HepG2 (cell line): ENCODE data around the gene MIER2. TPM values are rescaled to one million over a fixed set of nuclear protein-coding genes. Genes with fewer than 3 reads are reported as not detected.

Source experiments
- GZF1 ChIP-seq: sonication (generic); formaldehyde crosslinking; IDR thresholded peaks from 2 replicates; pipeline ENCODE4 v1.5.1; 2020; ENCODE audit warnings: mild to moderate bottlenecking, missing genetic modification reagents
- IKZF1 ChIP-seq: fragments of 450-650 bp; IDR thresholded peaks from 2 replicates; pipeline ENCODE4 v1.7.1; 2016
- MED13 ChIP-seq: sonication (generic); formaldehyde crosslinking; IDR thresholded peaks from 2 replicates; pipeline ENCODE4 v1.5.0; 2020; ENCODE audit warnings: missing genetic modification reagents
- PPARG ChIP-seq: conservative IDR thresholded peaks from 2 replicates; pipeline ENCODE4 v1.6.1; 2016; ENCODE audit warnings: missing biosample characterization, missing genetic modification reagents
- TARDBP ChIP-seq: sonication (generic); formaldehyde crosslinking; IDR thresholded peaks from 2 replicates; pipeline ENCODE4 v1.8.0; 2022; ENCODE audit warnings: mild to moderate bottlenecking, missing genetic modification reagents
- TFAP4 ChIP-seq: sonication (generic); IDR thresholded peaks from 2 replicates; pipeline ENCODE4 v1.6.1; 2016; ENCODE audit warnings: low read depth, borderline replicate concordance
- ZNF10 ChIP-seq: sonication (generic); formaldehyde crosslinking; IDR thresholded peaks from 2 replicates; pipeline ENCODE4 v1.4.0; 2020; ENCODE audit warnings: mild to moderate bottlenecking, low read depth, missing genetic modification reagents, borderline replicate concordance
- ZNF362 ChIP-seq: sonication (generic); formaldehyde crosslinking; IDR thresholded peaks from 2 replicates; pipeline ENCODE4 v1.4.0; 2020; ENCODE audit warnings: missing genetic modification reagents, mild to moderate bottlenecking, borderline replicate concordance
- ZNF441 ChIP-seq: sonication (generic); formaldehyde crosslinking; IDR thresholded peaks from 2 replicates; pipeline ENCODE4 v1.7.0; 2021; ENCODE audit warnings: missing genetic modification reagents, borderline replicate concordance
- ZNF484 ChIP-seq: sonication (generic); formaldehyde crosslinking; IDR thresholded peaks from 2 replicates; pipeline ENCODE4 v1.5.1; 2020; ENCODE audit warnings: mild to moderate bottlenecking, low read depth, missing genetic modification reagents, borderline replicate concordance
- ZNF644 ChIP-seq: IDR thresholded peaks from 2 replicates; pipeline ENCODE4 v1.6.1; 2016; ENCODE audit warnings: low read depth
- ZNF792 ChIP-seq: IDR thresholded peaks from 2 replicates; pipeline ENCODE4 v1.6.1; 2016
- ZNF879 ChIP-seq: sonication (generic); formaldehyde crosslinking; IDR thresholded peaks from 2 replicates; pipeline ENCODE4 v1.8.1; 2023; ENCODE audit warnings: missing genetic modification reagents
- ZSCAN25 ChIP-seq: sonication (generic); formaldehyde crosslinking; IDR thresholded peaks from 2 replicates; pipeline ENCODE4 v1.8.0; 2022; ENCODE audit warnings: mild to moderate bottlenecking, missing genetic modification reagents
- polyA plus RNA-seq, 8 experiments: library from polyadenylated mRNA; depleted of rRNA in 3 of 8; stranded (reverse) in 7 of 8; unstranded in 1 of 8; fragments of >200 nt; fragmentation: Illumina TruSeq in 4 of 8; extraction: Trizol in 4 of 8; gene quantifications; 2 replicates each; pipeline versions ENCODE4 v1.2.1 to v1.2.3, GENCODE V29; 2011 to 2016; ENCODE audit warnings: low read depth in 4 of 8, missing spikeins in 1 of 8, mixed read lengths in 1 of 8; ENCODE audit not compliant: insufficient read depth in 1 of 8
- total RNA-seq, 5 experiments: library from RNA; depleted of rRNA; stranded (reverse); fragments of >200 nt; fragmentation: Illumina TruSeq; extraction: Trizol; gene quantifications; 2 replicates each; pipeline ENCODE4 v1.2.3, GENCODE V29; 2016; ENCODE audit warnings: low read depth in 1 of 5
- TF ChIP-seq, protein P1 (sequence below): sonication (generic); formaldehyde crosslinking; IDR thresholded peaks from 2 replicates; pipeline ENCODE4 v1.5.1; 2020; ENCODE audit warnings: mild to moderate bottlenecking, missing genetic modification reagents
- TF ChIP-seq, protein P2 (sequence below): sonication (generic); formaldehyde crosslinking; IDR thresholded peaks from 2 replicates; pipeline ENCODE4 v1.4.0; 2020; ENCODE audit warnings: low read depth, mild to moderate bottlenecking, missing genetic modification reagents
- TF ChIP-seq, protein P3 (sequence below): sonication (generic); formaldehyde crosslinking; IDR thresholded peaks from 2 replicates; pipeline ENCODE4 v1.5.0; 2020; ENCODE audit warnings: missing genetic modification reagents, mild to moderate bottlenecking, borderline replicate concordance
- TF ChIP-seq, protein P4 (sequence below): sonication (generic); formaldehyde crosslinking; IDR thresholded peaks from 2 replicates; pipeline ENCODE4 v1.4.0; 2020; ENCODE audit warnings: mild to moderate bottlenecking, missing genetic modification reagents

MIER2 gene
- total and polyA plus RNA-seq, 2 of the 13 experiments (the other 11 are each of a cell fraction or from before 2014, with no cell fraction given), result 9.6 to 25.7 TPM

DNA sequence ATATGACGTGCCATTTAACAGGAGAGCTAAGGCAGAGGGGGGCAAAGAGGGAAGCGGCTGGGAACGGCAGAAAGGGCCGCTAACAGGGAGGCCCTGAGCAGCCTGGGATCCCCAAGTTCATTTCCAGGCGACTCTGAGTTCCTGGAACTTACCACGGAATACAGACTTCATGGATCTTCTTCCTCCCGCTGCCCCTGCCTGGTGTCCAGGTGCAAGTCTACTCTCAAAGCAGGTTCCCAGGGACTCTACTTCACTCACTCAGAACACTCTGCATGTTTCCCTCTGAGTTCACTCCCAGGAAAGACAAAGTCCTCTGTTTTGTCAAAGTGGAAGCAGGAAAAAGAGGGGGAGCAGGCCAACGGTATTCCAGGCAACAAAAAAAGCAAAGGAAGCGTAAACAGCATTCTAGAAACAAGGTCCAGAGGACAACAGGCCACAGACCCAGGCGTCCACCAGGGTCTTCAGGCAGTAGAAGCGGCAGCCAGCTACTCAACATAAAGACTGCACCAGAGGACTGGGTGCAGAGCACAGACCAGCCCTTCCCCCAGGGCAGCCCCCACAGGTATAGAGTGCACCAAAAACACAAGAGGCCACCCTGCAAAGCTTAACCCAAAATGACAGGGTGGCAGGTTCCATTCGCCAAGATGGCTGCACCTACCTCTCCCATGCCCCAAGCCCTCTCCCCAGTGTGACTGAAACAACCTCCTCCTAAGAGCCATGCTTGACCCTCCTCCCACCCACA lies 3.0 kb downstream of the MIER2 start (continued):
- TF ChIP-seq, protein P1, sequence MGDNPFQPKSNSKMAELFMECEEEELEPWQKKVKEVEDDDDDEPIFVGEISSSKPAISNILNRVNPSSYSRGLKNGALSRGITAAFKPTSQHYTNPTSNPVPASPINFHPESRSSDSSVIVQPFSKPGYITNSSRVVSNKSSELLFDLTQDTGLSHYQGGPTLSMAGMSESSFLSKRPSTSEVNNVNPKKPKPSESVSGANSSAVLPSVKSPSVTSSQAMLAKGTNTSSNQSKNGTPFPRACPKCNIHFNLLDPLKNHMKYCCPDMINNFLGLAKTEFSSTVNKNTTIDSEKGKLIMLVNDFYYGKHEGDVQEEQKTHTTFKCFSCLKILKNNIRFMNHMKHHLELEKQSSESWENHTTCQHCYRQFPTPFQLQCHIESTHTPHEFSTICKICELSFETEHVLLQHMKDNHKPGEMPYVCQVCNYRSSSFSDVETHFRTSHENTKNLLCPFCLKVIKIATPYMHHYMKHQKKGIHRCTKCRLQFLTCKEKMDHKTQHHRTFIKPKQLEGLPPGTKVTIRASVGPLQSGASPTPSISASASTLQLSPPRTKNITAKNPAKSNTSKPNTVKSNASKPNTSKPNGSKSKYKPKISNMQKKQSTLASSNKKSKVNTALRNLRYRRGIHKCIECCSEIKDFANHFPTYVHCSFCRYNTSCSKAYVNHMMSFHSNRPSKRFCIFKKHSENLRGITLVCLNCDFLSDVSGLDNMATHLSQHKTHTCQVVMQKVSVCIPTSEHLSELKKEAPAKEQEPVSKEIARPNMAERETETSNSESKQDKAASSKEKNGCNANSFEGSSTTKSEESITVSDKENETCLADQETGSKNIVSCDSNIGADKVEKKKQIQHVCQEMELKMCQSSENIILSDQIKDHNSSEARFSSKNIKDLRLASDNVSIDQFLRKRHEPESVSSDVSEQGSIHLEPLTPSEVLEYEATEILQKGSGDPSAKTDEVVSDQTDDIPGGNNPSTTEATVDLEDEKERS (CRISPR knock-in tag), result no peak
- no peak for TF ChIP-seq ZNF484 (CRISPR knock-in tag)
- TF ChIP-seq ZNF441 (CRISPR knock-in tag), result no peak
- no peak for TF ChIP-seq ZNF792 (CRISPR knock-in tag)
- TF ChIP-seq, protein P2, sequence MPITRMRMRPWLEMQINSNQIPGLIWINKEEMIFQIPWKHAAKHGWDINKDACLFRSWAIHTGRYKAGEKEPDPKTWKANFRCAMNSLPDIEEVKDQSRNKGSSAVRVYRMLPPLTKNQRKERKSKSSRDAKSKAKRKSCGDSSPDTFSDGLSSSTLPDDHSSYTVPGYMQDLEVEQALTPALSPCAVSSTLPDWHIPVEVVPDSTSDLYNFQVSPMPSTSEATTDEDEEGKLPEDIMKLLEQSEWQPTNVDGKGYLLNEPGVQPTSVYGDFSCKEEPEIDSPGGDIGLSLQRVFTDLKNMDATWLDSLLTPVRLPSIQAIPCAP (CRISPR knock-in tag), result no peak
- TF ChIP-seq TARDBP (CRISPR knock-in tag), result no peak
- peak; percentile 57; the same call in 1 of the 2 replicates for TF ChIP-seq ZNF362
- no peak for TF ChIP-seq TFAP4
- TF ChIP-seq ZNF879 (CRISPR knock-in tag), result no peak
- TF ChIP-seq, protein P3, sequence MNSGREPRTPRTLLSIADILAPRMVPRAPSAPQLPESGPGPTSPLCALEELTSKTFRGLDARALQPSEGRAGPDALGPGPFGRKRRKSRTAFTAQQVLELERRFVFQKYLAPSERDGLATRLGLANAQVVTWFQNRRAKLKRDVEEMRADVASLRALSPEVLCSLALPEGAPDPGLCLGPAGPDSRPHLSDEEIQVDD, result no peak
- 0 out of 2 replicates have a peak, but pooled peaks have one; percentile 14 for TF ChIP-seq ZSCAN25 (CRISPR knock-in tag)
- no peak for TF ChIP-seq GZF1 (CRISPR knock-in tag)
- TF ChIP-seq PPARG (CRISPR knock-in tag), result no peak
- TF ChIP-seq, protein P4, sequence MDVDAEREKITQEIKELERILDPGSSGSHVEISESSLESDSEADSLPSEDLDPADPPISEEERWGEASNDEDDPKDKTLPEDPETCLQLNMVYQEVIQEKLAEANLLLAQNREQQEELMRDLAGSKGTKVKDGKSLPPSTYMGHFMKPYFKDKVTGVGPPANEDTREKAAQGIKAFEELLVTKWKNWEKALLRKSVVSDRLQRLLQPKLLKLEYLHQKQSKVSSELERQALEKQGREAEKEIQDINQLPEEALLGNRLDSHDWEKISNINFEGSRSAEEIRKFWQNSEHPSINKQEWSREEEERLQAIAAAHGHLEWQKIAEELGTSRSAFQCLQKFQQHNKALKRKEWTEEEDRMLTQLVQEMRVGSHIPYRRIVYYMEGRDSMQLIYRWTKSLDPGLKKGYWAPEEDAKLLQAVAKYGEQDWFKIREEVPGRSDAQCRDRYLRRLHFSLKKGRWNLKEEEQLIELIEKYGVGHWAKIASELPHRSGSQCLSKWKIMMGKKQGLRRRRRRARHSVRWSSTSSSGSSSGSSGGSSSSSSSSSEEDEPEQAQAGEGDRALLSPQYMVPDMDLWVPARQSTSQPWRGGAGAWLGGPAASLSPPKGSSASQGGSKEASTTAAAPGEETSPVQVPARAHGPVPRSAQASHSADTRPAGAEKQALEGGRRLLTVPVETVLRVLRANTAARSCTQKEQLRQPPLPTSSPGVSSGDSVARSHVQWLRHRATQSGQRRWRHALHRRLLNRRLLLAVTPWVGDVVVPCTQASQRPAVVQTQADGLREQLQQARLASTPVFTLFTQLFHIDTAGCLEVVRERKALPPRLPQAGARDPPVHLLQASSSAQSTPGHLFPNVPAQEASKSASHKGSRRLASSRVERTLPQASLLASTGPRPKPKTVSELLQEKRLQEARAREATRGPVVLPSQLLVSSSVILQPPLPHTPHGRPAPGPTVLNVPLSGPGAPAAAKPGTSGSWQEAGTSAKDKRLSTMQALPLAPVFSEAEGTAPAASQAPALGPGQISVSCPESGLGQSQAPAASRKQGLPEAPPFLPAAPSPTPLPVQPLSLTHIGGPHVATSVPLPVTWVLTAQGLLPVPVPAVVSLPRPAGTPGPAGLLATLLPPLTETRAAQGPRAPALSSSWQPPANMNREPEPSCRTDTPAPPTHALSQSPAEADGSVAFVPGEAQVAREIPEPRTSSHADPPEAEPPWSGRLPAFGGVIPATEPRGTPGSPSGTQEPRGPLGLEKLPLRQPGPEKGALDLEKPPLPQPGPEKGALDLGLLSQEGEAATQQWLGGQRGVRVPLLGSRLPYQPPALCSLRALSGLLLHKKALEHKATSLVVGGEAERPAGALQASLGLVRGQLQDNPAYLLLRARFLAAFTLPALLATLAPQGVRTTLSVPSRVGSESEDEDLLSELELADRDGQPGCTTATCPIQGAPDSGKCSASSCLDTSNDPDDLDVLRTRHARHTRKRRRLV (CRISPR knock-in tag), result no peak
- no peak for TF ChIP-seq MED13 (CRISPR knock-in tag)
- TF ChIP-seq ZNF644 (CRISPR knock-in tag), result no peak
- TF ChIP-seq ZNF10 (CRISPR knock-in tag), result no peak
- TF ChIP-seq IKZF1, result no peak
